NB4 (cell line): ENCODE data around the gene PARD3.

Source experiments
- CTCF ChIP-seq: IDR thresholded peaks from one replicate; pipeline ENCODE4 v1.5.1; 2012; ENCODE audit warnings: low read depth, low read length
- POLR2A ChIP-seq: IDR thresholded peaks from 2 replicates; pipeline ENCODE4 v1.6.1; 2011; ENCODE audit warnings: mild to moderate bottlenecking; ENCODE audit not compliant: insufficient read length; ENCODE audit errors: extremely low read depth

- TF ChIP-seq POLR2A (no peak), CTCF (no peak)
Measured at GRCh38 chr10:34119456-34119855, 695.6 kb downstream of the PARD3 start.
